ENCODE results near the gene HTD2.

Gene HTD2

GRCh38 chr3:58332575-58333188 is 26.4 kb downstream of the HTD2 start, which contains the start of gene PXK:
Gene PXK (plus strand): TSS chr3:58332892. CDS start chr3:58332989, 97 bp downstream.
- peak; percentile 67 for DNase-seq (ENCODE audit: low read depth)
- TF ChIP-seq CTCF (conservative IDR thresholded peaks at IDR 0.05; ENCODE audit: control insufficient read depth, insufficient read depth, low read depth, low read length), result no peak
- peak within 1 kb of the TSS; percentile 66 for H3K4me3 ChIP-seq (ENCODE audit: control insufficient read depth, low read depth, low read length)

- H3K4me3 ChIP-seq (ENCODE audit: control insufficient read depth, low read depth, low read length), result peak overlapping the region; percentile 66
- TF ChIP-seq CTCF (conservative IDR thresholded peaks at IDR 0.05; ENCODE audit: control insufficient read depth, insufficient read depth, low read depth, low read length), result no peak
- peak; percentile 29 for DNase-seq (ENCODE audit: low read depth)
Measured at GRCh38 chr3:58333206-58334012, 27.1 kb downstream of the HTD2 start.

- no peak for DNase-seq (ENCODE audit: low read depth)
Measured at GRCh38 chr3:58334013-58334321, 27.6 kb downstream of the HTD2 start.

GRCh38 chr3:58334506-58334884 is 28.2 kb downstream of the HTD2 start:
- H3K4me3 ChIP-seq (ENCODE audit: control insufficient read depth, low read depth, low read length), result peak overlapping the region; percentile 66
- no peak for DNase-seq (ENCODE audit: low read depth)
- no peak for TF ChIP-seq CTCF (conservative IDR thresholded peaks at IDR 0.05; ENCODE audit: control insufficient read depth, insufficient read depth, low read depth, low read length)

More at GRCh38 chr3:58334013-58334321, 27.6 kb downstream of the HTD2 start:
- peak overlapping the region; percentile 66 for H3K4me3 ChIP-seq (ENCODE audit: control insufficient read depth, low read depth, low read length)
- no peak for TF ChIP-seq CTCF (conservative IDR thresholded peaks at IDR 0.05; ENCODE audit: control insufficient read depth, insufficient read depth, low read depth, low read length)

GRCh38 chr3:58335652-58335947 is 29.3 kb downstream of the HTD2 start:
- no peak overlapping the region for H3K4me3 ChIP-seq (ENCODE audit: control insufficient read depth, low read depth, low read length)
- no peak for TF ChIP-seq CTCF (conservative IDR thresholded peaks at IDR 0.05; ENCODE audit: control insufficient read depth, insufficient read depth, low read depth, low read length)

GRCh38 chr3:58336135-58336882 is 30.0 kb downstream of the HTD2 start:
- H3K4me3 ChIP-seq (ENCODE audit: control insufficient read depth, low read depth, low read length), result no peak overlapping the region
- TF ChIP-seq CTCF (conservative IDR thresholded peaks at IDR 0.05; ENCODE audit: control insufficient read depth, insufficient read depth, low read depth, low read length), result no peak
- DNase-seq (ENCODE audit: low read depth), result peak; percentile 98

More at GRCh38 chr3:58335652-58335947, 29.3 kb downstream of the HTD2 start:
- no peak for DNase-seq (ENCODE audit: low read depth)

All from fibroblast of mammary gland (primary cell).